CMK (cell line): ENCODE results near the gene THRA.
"Not testable (repeated sequence)": the region's sequence is repeated elsewhere in the genome, so short reads cannot be mapped to it uniquely, and the experiment has no call there.

Experiments used
- DNase-seq: peaks from one replicate; pipeline ENCODE4 v3.0.0-alpha.2; 2010; ENCODE audit warnings: low read depth

THRA gene

DNA sequence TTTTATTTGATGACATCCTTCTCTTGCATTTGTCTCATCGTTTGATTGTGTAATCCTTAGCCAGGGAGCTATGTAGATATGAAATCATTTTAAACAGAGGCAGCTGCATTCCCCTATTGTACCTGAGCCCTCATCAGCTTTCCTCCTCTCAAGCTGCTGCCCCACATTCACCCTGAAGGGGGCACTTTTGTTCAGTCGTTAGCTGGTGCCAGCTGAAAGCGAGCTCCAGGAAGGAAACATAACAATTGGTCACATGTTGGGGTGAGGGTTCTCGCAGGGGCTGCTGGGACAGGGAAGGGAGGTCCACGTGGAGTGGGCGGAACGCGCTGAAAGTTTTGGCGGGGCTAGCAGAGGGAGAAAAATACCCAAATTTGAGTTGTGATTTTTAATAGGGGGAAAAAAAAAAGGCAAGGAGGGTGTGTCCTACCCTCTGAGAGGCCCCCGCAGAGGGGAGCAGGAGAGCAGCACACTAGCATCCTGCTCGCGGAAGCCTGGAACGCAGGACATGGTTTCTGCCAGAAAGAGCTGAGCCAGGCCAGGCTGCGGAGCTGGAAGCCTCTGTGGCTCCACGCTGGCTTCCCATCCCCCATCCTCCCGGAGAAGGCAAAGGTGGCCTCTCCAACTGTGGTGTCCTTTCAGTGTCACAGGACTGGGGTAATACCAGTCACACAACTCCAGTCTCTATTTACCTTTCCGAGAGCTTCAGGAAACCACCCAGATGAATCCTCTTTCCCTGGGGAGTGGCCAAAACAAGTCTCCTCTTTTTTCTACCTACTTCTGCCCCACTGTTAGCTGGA is 50.5 kb downstream of the THRA start:
- peak; percentile 91 for DNase-seq

DNA sequence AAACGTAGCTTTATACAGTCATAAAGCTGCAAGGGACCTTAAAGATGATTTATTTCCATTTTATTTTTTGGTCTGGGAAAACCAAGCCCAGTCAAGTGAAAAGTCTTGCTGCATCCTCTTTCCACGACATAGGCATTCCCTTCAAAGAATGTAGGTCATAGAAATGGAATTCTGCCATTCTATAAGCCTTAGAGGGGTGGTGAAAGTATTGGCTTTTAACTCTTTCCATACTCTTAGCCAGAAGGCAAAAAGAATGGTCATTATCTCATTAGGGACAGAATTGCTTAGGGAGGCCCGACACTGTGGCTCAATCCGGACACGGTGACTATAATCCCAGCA is 51.1 kb downstream of the THRA start:
- no peak for DNase-seq

GRCh38 chr17:40115101-40115436 is 52.3 kb downstream of the THRA start:
- no peak for DNase-seq

DNA sequence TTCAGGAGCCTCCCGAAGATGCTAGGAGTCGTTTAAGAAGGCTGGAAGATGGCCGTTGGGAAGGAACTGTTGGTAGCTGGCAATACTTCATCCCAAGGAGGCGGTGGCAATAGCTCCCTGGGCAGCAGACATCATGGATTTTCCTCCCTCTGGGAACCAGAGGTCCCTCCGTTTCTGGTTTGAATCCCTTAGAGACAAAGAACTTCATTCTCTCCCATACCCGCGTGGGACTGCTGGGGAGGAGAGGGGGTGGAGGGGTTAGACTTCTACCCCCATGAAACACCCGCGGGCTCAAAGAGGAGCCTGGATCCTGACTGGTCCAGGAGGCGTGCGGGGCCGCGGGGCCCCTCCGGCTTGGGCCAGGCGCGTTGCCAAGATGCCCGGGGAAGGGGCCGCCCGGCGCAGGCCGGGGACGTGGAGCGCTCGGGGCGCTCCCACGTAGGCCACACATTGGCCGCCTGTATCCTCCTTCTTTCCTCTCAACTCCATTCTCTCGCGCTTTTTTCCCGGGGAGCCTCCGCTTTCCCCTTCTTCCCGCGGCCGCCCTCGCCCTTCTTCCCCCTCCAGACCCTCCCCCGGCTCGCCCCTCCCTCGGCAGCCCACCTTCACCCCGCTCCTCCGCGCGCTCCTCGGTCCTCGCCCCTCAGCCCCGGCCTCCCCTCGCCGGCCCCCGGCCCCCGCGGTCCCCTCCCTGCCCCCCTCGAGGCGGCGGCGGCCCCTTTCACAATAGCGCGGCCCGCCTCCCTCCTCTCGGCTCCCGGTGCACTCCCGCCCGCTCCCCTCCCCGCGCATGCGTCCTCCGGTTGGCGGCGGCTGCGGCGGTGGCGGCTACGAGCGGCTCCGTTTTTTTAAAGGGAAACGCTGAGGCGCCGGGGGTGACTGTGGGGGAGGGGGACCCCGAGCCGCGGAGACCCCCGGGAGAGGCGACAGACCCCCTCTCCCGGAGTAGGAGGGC is 58.7 kb downstream of the THRA start, which contains the start of gene MSL1:
Gene MSL1 (plus strand): TSS at position 791 of the 955 bp plus-strand sequence. CDS start 642 bp downstream, outside the sequence.
- no peak for DNase-seq

DNA sequence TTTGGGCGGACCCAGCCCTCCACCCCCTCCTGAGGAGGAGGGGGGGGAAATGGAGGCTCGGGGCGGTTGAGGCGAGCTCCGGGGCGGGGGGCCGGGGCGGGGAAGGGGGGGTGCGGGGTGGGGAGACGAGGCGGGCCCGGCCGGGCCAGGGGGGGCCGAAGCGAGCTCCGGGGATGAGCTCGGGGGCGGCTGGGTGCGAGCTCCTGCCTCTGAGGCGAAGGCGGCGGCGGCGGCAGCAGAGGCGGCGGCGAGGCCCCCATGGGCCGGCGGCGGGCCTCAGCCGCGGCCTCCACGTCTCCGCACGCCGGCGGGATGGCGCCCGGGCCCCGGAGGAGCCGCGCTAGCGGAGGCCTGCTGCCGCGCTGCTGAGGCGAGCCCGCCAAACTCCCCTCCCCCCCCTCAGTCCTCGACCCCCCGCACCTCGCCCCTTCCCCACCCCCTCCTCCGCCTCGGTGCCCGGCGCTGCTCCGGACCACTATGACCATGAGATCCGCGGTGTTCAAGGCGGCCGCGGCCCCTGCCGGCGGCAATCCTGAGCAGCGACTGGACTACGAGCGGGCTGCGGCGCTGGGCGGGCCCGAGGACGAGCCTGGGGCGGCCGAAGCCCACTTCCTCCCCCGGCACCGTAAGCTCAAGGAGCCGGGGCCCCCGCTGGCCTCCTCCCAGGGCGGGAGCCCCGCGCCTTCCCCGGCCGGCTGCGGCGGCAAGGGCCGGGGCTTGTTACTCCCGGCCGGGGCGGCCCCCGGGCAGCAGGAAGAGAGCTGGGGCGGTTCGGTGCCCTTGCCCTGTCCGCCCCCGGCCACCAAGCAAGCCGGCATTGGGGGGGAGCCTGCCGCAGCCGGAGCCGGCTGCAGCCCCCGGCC is 59.6 kb downstream of the THRA start:
- no peak for DNase-seq

GRCh38 chr17:40122999-40123810 is 60.4 kb downstream of the THRA start:
- no peak for DNase-seq

DNA sequence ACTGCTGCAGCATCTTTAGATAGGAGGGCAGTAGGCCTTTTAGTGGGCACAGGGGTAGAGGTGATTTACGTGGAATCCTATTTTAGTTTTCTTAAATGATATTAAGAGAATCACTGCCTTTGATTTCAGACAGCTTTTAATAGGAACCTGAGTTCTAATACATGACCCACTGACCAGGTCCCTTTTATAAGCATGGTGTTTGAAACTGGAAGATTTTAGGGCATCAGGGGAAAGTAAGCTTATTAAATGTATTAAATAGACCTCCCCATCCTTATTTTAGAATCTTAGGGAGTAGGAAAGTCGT is 61.0 kb downstream of the THRA start:
- no peak for DNase-seq

- no peak for DNase-seq
These were observed 61.7 kb downstream of the THRA start for GRCh38 chr17:40124279-40125141.

- DNase-seq = no peak
These were observed 66.7 kb downstream of the THRA start for GRCh38 chr17:40129498-40129897.

- DNase-seq = no peak
These were observed 67.7 kb downstream of the THRA start for GRCh38 chr17:40130352-40131042.

- DNase-seq = no peak
These were observed 71.4 kb downstream of the THRA start for GRCh38 chr17:40134184-40134583.

GRCh38 chr17:40135817-40136216 is 73.1 kb downstream of the THRA start:
- DNase-seq = no peak

DNA sequence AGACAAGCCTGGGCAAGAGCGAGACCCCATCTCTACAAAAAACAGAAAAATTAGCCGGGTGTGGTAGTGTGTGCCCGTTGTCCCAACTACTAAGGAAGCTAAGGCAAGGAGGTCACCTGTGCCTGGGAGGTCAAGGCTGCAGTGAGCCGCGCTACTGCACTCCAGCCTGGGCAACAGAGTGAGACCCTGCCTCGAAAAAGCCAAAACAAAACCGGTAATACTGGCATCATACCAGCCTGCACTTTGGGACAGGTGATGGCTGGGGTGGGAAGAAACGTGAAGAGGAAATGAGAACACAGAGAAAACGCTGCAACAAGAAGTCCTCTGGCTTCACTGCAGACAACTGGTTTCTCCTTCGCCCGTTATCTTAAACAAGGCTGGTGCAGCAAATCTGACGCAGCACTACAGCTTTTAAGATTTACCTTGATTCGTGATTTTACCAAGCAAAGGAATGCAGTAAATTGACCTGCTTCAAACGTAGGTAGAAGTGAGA is 76.8 kb downstream of the THRA start:
- no peak for DNase-seq

DNA sequence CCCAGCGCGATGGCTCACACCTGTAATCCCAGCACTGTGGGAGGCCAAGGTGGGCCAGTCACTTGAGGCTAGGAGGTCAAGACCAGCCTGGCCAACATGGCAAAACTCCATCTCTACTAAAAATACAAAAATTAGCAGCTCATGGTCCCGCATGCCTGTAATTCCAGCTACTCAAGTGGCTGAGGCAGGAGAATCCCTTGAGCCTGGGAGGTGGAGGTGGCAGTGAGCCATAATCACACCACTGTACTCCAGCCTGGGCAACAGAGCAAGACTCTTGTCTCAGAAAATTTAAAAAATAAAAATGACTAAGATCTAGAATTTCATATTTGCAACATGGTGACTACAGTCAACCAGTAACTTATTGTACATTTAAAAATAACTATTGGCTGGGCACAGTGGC is 80.4 kb downstream of the THRA start:
- DNase-seq = not testable (repeated sequence)
